ENCODE results near the gene LMTK3. TPM values are rescaled to one million over a fixed set of nuclear protein-coding genes. Genes with fewer than 3 reads are reported as not detected.

Gene LMTK3
- total RNA-seq, 4 donors from 2014 or later: 1.3 to 3.5 (median 1.6) TPM

DNA sequence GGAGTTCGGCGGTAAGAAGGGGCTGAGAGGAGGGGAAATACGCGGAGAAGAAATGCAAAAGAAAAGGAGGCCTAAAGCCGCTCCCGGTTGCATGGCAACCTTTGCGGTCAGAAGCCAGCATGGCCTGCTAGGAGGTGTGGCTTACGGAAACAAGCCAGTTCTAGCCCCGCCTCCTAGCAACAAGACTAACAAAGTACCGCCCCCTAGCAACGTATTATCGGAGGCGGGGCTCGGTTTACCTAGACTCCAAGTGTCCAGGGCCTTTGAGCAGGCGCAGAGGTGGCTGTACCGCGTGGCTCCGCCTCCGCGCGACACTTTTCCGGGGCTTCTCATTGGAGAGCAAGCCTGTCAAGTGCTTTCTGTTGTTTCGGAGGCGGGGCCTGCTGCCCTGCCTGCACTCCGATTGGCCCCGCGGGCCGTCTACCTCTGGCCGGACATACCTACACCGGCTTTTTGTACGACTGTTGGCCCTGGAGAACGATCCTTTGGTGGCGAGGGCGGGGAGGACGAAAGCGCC lies 42.8 kb downstream of the LMTK3 start:
- Histone ChIP-seq H3K27ac (peak overlapping the region; percentile 98), H3K4me3 (peak overlapping the region; percentile 95), H3K4me1 (peaks cover 30% of the 10 kb centered on the region), H3K9me3 (no peaks in the 10 kb centered on the region), H3K36me3 (peaks cover 36% of the 10 kb centered on the region), H3K27me3 (no peaks in the 10 kb centered on the region)
- TF ChIP-seq, protein P1, sequence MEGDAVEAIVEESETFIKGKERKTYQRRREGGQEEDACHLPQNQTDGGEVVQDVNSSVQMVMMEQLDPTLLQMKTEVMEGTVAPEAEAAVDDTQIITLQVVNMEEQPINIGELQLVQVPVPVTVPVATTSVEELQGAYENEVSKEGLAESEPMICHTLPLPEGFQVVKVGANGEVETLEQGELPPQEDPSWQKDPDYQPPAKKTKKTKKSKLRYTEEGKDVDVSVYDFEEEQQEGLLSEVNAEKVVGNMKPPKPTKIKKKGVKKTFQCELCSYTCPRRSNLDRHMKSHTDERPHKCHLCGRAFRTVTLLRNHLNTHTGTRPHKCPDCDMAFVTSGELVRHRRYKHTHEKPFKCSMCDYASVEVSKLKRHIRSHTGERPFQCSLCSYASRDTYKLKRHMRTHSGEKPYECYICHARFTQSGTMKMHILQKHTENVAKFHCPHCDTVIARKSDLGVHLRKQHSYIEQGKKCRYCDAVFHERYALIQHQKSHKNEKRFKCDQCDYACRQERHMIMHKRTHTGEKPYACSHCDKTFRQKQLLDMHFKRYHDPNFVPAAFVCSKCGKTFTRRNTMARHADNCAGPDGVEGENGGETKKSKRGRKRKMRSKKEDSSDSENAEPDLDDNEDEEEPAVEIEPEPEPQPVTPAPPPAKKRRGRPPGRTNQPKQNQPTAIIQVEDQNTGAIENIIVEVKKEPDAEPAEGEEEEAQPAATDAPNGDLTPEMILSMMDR (IDR thresholded peaks at IDR 0.05): no peak
- TF ChIP-seq EP300 (IDR thresholded peaks at IDR 0.05) (no peak), POLR2AphosphoS5 (IDR thresholded peaks at IDR 0.05) (no peak), POLR2A (IDR thresholded peaks at IDR 0.05) (no peak)
- DNase-seq (ENCODE audit: low spot score in 2 of 2): peak; percentile 100
- WGBS: under 1% methylated on average over 36 of the region's 36 CpGs

DNA sequence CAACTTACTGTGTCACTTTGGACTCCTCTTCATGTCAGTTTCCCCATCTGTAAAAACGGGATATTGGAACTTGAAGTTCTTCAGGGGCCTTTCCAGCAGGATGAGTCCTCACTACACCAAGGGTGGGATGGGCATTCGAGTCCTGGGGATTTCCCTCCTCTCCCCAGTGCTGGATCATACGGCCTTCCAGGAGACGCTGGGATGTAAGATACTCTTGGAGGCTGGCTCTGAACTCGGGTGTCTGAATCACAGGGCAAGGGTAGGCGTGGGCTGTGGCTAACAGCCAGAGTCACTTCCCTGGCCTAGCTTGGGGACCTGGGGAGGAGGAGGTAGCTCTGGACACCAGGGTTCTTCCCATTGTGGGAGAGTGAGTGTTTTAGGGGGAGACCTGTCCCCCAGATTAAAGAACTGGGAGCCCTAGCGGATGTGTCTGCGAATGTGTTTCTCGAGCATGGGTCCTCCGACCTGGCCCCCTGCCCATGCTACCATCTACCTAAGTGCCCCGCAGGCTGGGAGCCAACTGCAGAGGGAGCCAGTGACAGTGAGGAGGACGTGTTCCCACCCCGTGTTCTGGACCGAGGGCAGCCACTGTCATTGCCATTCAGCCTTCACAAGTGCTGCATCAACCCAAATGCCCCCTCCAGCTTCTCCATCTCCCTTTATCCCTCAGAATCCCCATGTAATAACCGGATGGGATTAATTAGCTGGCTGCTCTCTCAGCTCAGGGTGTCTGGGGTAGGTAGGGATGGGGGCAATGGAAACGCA lies 44.9 kb downstream of the LMTK3 start:
- no peaks in the 10 kb centered on the region for H3K27me3 ChIP-seq
- no peak for DNase-seq (ENCODE audit: low spot score in 2 of 2)
- no peak overlapping the region for H3K4me3 ChIP-seq
- no peaks in the 10 kb centered on the region for H3K9me3 ChIP-seq
- TF ChIP-seq POLR2A (IDR thresholded peaks at IDR 0.05) (no peak), EP300 (IDR thresholded peaks at IDR 0.05) (no peak), POLR2AphosphoS5 (IDR thresholded peaks at IDR 0.05) (no peak)
- TF ChIP-seq, protein P1 (IDR thresholded peaks at IDR 0.05): no peak
- H3K27ac ChIP-seq: no peak overlapping the region
- WGBS: 46% methylated on average over 9 of the region's 16 CpGs
- H3K36me3 ChIP-seq: peaks cover 15% of the 10 kb centered on the region
- peaks cover 25% of the 10 kb centered on the region for H3K4me1 ChIP-seq

DNA sequence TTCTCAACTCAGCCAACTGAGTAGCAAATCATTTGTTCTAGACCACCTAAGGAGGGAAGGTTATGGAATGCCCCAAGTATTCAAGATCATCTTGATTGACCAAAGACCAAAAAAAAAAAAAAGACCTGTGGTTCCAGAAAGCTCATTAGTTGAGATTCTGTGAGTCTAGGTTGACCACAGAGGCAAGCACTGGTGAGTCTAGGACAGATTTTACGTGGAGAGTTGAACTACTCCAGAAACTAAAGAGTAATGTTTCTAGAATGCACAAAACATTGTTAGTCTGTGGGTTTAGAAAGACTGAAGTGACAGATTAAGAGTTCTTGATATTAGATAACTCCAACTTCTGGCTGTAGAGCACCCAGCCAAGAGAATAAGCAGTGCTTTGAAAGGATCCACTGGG lies 46.4 kb downstream of the LMTK3 start:
- 100% methylated on average over 1 of the region's 1 CpG for WGBS
- no peak for DNase-seq (ENCODE audit: low spot score in 2 of 2)

DNA sequence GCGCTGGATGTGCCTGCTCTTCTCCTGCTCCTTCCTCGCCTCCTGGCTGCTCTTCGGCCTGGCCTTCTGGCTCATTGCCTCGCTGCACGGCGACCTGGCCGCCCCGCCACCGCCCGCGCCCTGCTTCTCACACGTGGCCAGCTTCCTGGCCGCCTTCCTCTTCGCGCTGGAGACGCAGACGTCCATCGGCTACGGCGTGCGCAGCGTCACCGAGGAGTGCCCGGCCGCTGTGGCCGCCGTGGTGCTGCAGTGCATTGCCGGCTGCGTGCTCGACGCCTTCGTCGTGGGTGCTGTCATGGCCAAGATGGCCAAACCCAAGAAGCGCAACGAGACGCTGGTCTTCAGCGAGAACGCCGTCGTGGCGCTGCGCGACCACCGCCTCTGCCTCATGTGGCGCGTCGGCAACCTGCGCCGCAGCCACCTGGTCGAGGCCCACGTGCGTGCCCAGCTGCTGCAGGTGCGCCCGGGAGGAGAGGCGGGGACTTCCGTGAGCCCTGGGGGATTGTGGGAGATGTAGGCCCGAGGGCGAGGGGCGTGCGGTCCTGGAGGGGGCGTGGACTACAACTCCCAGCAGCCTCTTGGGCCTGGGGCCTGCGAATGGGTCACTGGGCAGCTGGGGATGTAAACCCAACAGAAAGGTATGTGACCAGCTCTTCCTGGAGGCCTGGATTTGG lies 49.5 kb downstream of the LMTK3 start:
- 89% methylated on average over 61 of the region's 62 CpGs for WGBS
- H3K27me3 ChIP-seq: no peaks in the 10 kb centered on the region
- H3K27ac ChIP-seq: no peak overlapping the region
- no peak for DNase-seq (ENCODE audit: low spot score in 2 of 2)
- no peak overlapping the region for H3K4me3 ChIP-seq
- H3K36me3 ChIP-seq: no peaks in the 10 kb centered on the region
- TF ChIP-seq POLR2A (IDR thresholded peaks at IDR 0.05): no peak
- no peak for TF ChIP-seq POLR2AphosphoS5 (IDR thresholded peaks at IDR 0.05)
- TF ChIP-seq, protein P1 (IDR thresholded peaks at IDR 0.05): no peak
- no peak for TF ChIP-seq EP300 (IDR thresholded peaks at IDR 0.05)
- no peaks in the 10 kb centered on the region for H3K4me1 ChIP-seq
- H3K9me3 ChIP-seq: no peaks in the 10 kb centered on the region

More for the DNA sequence above, 46.4 kb downstream of the LMTK3 start:
- no peak overlapping the region for H3K27ac ChIP-seq
- H3K4me3 ChIP-seq: no peak overlapping the region
- H3K36me3 ChIP-seq: no peaks in the 10 kb centered on the region
- H3K9me3 ChIP-seq: no peaks in the 10 kb centered on the region
- peaks cover 13% of the 10 kb centered on the region for H3K4me1 ChIP-seq
- H3K27me3 ChIP-seq: no peaks in the 10 kb centered on the region
- no peak for TF ChIP-seq POLR2A (IDR thresholded peaks at IDR 0.05)
- no peak for TF ChIP-seq POLR2AphosphoS5 (IDR thresholded peaks at IDR 0.05)
- TF ChIP-seq, protein P1 (IDR thresholded peaks at IDR 0.05): no peak
- no peak for TF ChIP-seq EP300 (IDR thresholded peaks at IDR 0.05)

DNA sequence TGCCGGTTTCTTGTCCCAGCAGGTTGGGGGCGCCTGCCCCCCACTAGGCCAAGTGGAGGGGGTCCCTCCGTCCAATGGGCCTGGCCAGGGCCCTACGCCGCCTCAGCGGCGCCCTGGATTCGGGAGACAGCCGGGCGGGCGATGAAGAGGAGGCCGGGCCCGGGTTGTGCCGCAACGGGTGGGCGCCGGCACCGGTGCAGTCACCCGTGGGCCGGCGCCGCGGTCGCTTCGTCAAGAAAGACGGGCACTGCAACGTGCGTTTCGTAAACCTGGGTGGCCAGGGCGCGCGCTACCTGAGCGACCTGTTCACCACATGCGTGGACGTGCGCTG lies 50.0 kb downstream of the LMTK3 start:
- Histone ChIP-seq H3K27ac (no peak overlapping the region), H3K4me1 (no peaks in the 10 kb centered on the region), H3K9me3 (no peaks in the 10 kb centered on the region), H3K27me3 (no peaks in the 10 kb centered on the region), H3K4me3 (no peak overlapping the region), H3K36me3 (no peaks in the 10 kb centered on the region)
- DNase-seq (ENCODE audit: low spot score in 2 of 2): no peak
- 94% methylated on average over 32 of the region's 36 CpGs for WGBS
- TF ChIP-seq POLR2AphosphoS5 (IDR thresholded peaks at IDR 0.05): no peak
- no peak for TF ChIP-seq POLR2A (IDR thresholded peaks at IDR 0.05)
- no peak for TF ChIP-seq EP300 (IDR thresholded peaks at IDR 0.05)
- TF ChIP-seq, protein P1 (IDR thresholded peaks at IDR 0.05): no peak

Measured in suprapubic skin (tissue), 4 donors.